HG03432 (cell line): Measurements from ENCODE around the gene PTPRD.

Experiments
- ATAC-seq: cut with Tn5 transposase; IDR thresholded peaks from one replicate; pipeline ENCODE4 v1.9.1; 2021; ENCODE audit warnings: mild to moderate bottlenecking, moderate library complexity; ENCODE audit not compliant: unreplicated experiment

The PTPRD gene

DNA sequence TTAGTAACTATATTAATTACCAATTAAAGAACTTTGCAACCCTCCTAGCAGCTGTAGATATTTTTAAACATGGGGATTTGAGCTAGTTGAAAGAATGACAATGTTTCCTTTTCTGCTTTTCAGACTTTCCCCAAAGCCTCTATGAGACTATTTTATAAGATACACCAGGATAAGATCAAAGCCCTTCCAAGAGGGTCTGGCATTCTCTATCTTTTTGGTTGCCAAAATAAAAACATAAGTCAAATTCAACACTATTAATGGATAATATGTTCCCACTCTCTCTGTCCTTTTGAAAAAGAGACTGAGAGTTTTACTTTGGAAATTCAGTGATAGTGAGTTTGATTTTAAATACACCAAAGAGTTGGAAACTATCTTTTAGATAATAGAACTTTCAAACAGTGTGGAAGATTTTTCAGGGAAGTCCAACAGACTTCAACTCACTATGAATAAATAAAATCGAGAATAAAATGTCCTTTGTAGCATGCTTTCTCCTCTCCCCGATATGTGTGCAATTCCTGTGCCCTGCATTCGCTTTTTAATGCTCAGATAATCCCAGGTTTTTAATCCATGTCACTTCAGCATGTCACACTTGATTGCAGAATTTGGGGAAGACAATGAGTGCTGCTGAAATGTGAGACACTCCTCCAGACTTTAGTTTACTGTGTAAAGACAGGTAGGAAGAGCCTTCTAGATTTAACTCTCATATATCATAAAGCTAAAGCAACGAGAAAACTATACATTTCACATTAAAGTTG lies 1717.5 kb downstream of the PTPRD start:
- no peak for ATAC-seq

DNA sequence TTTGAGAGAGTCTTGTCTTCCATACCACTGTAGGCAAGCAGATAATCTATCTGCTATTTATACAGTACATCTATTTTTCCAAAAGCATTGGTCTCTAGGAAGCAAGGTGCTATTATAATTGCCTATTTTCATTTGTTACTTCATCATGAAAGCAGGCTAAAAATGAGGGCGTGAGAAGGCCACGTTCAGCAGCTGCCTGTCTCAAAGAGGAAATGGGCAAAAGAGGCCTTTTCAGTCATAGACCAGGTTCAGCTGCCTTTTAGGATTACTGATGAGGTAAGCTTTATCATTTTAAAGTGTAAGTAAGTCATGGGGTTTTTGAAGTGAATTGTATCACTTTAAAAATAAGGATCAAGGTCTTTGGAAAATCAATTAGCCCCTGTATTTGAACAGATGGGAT lies 1722.1 kb downstream of the PTPRD start:
- ATAC-seq, result no peak

DNA sequence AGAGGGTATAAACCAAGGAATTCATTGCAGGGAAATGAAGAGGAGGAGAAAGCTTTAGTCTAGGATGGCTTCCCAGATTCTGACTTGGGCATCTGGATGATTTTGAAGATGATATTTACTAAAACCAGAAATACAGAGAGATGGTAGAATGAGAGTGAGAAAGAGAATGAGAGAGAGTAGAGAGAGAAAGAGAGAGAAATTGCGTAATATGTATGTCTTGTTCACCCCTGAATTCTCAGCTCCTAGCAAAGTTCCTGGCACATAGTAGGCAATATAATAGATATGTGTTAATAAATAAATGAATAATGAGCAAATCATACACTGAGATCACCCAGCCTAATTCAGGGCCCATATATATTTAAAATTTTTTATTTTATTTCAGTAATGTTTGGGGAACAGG lies 1723.7 kb downstream of the PTPRD start:
- ATAC-seq, result no peak

DNA sequence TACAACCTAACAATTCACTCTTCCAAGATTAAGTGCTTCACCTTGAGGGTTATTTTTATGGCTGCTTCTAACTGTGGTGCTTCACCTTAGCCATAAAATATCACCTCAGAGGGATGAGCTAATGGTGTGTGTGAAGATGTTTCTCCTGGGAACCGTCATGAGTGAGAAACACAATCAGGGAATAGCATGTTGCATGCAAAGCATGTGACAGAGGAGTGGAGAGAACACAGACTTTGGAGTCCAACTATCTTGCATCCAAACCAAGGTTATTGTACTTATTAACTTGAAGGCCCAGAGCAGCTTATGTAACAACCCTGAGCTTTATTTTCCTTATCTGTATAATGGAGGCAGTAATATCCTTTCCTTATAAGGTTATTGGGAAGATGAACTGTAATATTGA lies 1724.2 kb downstream of the PTPRD start:
- no peak for ATAC-seq

DNA sequence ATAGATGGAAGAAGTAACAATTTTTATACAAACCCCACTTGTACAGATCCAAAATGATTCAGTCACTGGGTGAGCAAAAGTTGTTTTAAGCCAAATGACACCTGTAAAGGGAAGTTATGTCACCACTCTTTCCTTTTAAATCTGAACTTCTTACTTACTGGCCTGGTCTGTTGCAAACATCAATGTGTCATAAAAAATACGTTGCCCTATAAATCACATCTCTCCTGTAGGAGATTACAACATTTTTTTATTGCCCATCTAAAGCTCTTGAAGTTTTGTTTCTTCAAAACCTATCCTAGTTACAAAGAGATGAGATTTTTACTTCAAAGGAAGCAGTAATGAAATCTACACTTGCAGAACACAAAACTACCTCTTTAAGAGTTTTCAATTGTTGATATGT lies 1725.4 kb downstream of the PTPRD start:
- ATAC-seq, result no peak

DNA sequence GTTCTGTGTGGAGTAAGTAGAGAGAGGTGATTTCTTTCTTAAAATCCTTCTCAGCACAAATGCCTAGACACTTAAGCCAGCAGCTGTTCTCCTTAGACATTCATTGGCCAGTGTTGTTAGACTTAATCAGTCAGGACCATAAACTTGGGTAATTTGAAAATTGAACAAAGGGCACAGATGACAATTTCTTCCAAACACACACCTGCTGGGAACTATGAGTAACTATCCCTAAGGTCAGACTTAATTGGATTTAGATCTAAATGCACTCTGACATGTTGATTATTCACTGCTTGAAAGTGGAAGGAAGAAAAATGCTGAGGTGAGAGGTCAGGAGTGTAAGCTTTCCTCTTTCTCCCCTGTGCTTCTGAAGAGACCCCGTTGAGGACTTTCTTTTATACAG lies 1729.5 kb downstream of the PTPRD start:
- ATAC-seq, result no peak

DNA sequence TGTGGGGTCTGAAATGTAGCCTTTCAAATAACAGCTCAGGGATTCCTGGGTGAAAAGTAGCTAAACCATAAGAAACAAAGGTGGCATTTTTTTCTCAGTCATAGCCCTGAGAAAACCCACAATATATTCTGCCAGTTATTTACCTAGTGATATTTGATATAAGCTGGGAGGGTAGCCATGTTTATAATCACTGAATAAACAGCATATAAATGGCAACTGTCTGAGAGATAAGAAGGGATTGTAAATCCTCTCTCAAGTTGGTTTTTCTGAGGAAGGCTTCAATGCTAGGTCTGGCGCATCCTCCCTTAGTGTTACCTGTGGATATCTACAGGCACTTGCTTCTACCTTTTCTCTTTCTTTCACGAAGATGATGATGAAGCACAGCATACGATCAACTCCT lies 1732.7 kb downstream of the PTPRD start:
- no peak for ATAC-seq

DNA sequence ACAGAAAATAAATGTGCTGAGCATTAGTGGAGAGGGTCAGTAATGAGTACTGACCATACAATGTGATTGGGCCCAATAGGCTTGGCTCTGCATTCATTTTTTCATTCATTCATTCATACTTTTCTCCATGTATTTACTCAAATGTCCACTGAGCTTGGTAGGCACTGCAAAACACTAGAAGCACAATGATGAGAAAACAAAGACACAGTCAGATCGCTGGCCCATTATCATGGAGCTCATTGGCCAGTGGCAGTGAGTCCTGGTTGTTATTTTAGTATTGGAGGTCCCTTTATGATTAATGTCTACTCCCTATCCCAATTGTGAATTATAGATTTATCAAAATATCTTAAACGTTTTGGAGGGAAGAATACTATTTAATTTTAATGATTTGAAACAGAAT lies 1733.5 kb downstream of the PTPRD start:
- ATAC-seq, result no peak

DNA sequence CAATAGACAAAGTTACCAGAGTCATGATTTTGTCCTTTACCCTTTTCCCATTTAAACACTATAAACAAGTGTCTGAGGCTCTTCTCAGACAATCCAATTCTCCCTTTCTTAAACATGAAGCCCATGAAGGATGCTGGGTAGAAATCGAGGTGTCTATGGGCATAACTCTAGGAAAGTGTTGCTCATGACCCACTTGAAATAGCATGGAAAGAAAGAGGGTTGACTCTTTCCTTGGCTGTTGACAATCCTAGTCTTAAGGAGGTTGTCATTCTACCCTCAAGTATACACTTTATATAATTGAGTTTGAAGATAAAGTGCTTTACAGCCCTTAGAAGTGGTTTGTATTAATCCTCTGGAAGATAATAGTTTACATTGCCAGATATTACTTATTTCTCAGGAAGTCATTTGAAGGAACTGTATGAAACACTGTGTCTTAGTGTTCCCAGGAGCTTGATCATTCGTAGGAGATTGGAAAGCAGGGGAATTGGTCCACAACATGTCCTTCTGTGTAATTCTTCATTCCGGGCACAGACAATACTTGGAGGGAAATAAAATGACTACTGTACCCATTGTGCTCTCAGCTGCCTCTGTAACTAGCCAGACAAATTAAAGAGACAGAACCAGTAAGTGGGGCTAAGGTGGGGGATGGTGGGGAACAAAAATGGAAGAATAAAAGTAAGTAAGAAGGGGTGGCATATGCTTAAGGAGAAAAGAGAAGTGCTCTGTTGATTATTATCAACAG lies 1734.9 kb downstream of the PTPRD start:
- ATAC-seq, result no peak

DNA sequence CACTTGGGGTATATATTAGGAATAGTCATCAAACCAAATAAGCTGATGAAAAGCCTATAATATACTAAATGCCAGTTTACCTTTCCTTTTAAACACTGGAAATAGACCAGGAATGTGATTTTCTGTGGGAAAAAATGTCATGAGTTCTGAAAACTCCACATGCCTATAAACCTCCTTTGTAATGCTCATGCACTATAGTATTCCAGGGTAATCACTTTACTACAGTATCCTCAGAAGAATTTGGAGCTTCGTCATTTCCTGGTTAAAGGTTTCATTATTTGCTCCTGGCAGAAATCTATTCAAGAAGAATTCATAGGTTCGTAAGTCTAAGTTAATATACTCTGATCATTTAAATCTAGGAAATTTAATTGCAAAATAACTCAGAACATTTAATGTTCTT lies 1736.5 kb downstream of the PTPRD start:
- ATAC-seq, result no peak

DNA sequence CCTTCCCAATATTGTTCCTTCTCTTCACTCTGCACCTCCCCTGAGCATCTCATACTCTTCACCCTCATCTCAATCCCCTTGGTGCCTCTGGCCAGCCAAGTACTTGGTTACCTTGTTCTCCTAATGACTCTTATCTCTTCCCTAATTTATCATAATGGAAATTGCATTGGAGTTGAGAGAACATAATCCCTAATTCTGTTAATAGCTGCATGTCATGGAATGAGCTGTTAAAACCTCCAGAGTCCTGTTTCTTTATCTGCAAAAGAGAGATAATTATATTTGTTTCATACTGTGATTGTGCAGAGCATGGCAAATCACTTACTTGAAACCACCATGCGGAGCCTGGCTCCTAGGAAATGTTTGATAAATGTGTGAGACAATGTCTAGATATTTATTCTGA lies 1738.3 kb downstream of the PTPRD start:
- ATAC-seq, result no peak

DNA sequence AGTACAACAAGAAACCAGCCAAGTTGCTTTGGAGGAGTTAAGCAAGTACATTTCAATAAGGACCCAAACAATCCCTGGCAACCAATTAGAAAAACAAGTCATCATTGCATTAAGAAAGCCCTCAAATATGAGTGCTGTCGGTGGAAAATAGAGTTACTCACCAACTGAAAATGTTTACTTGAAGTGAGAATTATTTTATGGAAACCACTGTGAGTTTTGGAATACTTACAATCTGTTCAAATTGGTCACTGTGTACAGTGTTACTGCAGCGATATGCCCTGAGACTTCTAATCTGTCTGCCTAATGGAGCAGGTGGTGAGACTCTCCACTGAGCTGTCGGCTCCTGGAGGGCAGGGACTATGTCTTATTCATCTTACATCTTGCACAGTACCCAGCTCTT lies 1740.0 kb downstream of the PTPRD start:
- no peak for ATAC-seq

DNA sequence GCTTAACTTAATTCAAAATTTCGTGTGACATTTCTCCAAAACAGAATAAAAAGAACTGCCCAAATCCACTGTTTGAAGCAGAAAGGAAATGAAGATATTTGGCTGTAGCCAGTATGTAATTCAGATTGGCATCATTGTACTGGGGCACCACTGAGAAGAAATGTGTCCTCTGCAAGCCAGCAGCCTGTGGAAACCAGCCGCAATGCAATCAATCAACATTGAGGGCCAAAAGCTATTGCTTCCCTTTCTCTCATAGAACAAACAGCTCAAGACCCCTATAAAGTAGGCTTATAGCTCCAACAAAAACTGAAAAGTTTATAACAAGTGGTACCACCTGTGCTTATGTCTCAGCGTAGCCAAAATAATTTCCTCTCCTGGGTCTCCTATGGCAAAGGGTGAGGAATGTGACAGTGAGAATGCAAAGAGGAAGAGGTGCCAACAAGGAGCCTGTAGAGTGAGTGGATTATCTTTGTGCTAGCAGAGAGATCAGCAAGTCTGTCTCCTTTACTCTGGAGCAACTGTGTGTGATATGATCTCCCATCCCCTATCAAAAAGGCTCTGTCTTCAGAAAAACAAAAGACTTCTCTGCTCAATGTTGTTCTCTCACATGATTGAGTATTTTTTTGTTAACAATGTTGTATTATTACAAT lies 1740.9 kb downstream of the PTPRD start:
- no peak for ATAC-seq

DNA sequence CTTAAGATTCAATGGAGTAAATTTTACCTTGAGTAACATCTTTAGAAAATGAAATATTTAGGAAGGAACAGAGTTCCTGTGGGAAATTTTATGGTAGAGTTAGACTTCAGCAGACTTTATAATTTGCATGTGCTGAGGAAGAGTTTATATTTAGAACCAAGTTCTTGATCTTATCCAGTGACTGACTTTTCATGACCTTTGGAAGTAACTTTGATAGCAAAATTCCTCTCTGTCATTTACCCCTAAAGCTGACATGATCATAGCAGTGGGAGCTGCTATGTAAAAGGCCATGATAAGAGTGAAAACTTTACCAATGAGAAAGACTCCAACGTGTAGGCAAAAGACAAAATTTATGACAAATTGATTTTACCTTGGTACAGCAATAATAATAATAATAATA lies 1741.4 kb downstream of the PTPRD start:
- ATAC-seq, result no peak

DNA sequence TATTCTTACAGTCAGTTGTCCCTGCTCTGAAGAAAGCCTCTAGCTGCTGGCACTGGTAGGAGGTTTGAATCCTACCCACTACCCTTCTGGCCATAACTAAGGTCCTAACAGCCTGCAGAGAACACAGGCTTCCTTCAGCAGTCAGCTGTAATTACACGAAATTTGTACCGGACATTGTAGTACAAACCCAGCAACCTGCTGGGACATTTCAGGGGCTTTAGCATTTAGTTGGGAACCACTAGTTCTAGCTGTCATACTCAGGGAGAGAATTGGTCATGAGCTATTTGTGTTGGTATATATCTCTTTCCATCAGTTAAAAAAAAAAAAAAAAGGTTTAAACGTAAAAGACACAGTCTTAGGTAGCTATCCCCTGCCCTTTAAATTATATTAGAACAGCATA lies 1743.0 kb downstream of the PTPRD start:
- no peak for ATAC-seq

DNA sequence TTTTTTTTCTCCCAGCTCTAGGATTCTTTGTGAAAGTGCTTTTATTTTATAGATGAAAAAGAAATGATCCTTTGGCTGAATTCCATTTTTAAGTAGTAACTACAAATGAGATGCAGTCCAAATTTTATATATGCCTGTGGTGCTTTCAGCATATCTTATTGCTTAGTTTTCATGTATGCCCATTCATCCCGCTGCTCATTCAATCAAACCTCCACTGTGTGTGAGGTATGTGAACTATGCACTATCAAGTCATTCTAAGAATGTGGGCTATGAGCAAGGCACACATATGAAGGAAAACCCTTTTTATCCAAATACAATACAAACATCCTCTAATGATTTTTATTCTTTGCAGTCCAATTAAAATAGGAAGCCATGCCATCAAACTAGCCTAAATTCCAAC lies 1744.2 kb downstream of the PTPRD start:
- ATAC-seq, result no peak

DNA sequence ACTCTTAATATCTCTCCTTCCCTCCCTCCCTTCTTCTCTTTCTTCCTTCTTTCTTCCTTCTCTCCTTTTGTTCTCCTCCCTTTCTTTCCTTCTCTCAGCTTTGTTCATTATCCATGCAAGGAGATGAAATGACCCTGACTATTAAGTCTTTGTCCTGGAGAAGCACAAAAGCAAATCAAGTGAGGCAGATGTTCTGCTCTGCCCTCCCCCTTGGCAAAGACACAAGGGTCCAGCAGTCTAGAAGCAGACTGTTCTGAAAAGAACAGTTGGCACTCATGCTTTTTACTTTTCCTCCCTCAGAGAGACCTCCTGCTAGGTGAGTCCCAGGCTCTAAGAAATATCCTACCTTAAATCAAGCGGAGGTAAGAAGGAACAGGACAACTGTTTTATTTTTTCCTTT lies 1745.7 kb downstream of the PTPRD start:
- no peak for ATAC-seq

DNA sequence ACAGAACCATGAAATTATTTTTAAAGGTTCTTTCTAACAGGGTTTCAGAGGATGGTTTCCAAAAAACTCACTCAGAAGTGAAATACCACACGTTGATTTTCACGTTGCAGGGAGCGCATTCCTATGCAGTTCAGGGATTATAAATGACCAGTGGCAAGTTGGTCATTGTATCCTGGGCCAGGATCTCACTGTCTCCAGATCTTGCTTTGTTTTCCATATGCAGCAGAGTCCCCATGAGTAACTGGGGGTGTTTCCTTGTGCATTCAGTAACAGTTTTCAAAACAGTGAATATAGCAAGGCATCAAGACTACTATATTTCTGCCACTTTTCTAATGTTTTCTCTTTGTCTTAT lies 1748.3 kb downstream of the PTPRD start:
- no peak for ATAC-seq

DNA sequence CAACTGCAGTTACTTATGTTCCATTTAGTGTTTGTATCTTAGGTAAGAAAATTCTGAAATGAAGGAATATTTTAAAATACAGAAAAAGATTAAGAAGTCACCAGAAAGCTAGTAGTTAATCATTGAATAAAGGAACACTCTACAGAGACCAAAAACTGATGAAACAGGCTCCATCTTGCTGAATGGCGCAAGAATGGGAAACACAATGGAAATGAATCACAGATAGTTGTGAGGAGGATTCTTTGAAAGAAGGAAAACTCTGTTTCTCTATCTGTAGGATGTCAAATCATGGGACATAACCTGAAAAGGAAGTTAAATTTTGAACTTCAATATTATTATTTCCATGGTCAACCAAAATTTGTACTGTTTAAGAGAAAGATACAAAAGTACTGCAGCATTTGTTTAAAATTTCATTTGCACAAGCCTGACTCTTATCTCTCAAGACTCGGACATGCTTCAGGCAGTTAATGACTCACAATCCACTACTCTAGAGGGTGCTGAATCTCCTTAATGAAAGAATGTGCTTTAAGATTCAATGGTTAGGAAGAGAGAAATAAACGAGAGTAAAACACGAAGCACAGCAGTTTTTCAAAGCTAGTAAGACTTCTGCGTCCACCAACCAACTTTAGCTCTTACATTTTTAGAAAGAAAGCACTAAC lies 1748.8 kb downstream of the PTPRD start:
- no peak for ATAC-seq

DNA sequence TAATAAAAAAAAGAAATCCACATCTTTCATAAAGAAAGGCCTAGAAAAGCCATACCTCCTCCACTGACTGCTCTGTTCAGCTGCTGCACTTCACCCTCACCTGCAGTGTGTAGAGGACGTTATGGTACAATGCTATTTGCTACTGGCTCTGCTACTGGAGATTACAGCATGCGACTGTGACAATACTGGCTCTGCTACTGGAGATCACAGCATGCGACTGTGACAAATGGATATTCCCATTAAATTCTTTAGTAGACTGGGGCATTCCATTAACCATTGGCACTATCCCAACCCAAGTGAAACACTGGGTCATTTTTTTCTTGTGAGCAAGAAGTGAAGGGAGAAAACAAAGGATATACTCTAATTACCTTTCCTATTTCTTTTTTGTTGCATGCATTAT lies 1749.7 kb downstream of the PTPRD start:
- ATAC-seq, result no peak

DNA sequence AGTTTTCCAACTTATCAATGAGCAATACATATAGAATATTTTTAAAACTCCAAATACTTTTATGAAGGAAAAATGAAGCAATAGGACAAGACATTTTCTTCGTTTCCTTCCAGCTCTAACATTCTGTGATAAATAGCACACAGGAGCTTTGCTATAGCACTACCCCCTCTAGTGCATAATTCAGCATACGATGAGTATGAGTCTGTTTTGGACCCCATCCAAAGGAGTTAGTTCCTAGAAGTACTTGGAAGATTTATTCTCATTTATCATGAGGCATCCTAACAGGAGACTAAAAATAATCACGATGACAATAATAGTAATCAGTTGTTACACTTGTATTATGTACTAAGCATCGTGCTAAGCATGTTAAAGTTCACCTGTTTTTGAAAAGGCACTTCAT lies 1751.9 kb downstream of the PTPRD start:
- ATAC-seq, result no peak

DNA sequence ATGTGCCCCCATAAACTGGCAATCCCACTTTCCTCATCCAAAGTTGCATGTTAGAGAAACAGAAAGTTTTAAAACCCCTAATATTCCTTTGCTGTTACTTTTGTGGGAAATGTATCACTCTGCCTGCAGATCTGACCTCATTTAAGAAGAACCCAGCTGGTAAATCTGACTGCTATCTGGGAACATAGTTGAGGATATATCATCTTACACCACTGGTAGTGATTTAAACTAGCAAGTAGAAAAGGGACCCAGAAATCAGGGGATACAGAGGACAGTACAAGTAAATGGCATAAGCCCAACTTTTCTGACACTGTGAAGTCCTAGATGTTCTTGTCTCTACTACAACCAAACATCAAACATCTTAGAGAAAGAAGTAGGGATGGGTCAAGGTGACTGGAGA lies 1752.7 kb downstream of the PTPRD start:
- ATAC-seq, result no peak
